Trophoblast cell (in vitro differentiated cells and primary cell): ENCODE data around the gene SYNGR3.

Experiments used
- DNase-seq, 2 donors: peaks; one replicate each; pipeline ENCODE4 v3.0.0-alpha.2; 2016
- H2AFZ ChIP-seq: 2 replicates; pipeline ENCODE4 v1.6.1; 2013; ENCODE audit warnings: low read length, moderate library complexity, mild to moderate bottlenecking; ENCODE audit not compliant: insufficient read depth, poor library complexity
- H2AK5ac ChIP-seq: 2 replicates; pipeline ENCODE4 v1.6.1; 2013; ENCODE audit warnings: mild to moderate bottlenecking, low read length
- H2BK120ac ChIP-seq: 2 replicates; pipeline ENCODE4 v1.6.1; 2013; ENCODE audit warnings: low read length, mild to moderate bottlenecking, moderate library complexity; ENCODE audit not compliant: insufficient read depth, poor library complexity
- H2BK12ac ChIP-seq: 2 replicates; pipeline ENCODE4 v1.6.1; 2013; ENCODE audit warnings: mild to moderate bottlenecking, low read length, moderate library complexity
- H2BK5ac ChIP-seq: 2 replicates; pipeline ENCODE4 v1.6.1; 2013; ENCODE audit warnings: low read length, low read depth, moderate library complexity, mild to moderate bottlenecking; ENCODE audit not compliant: poor library complexity
- H3K14ac ChIP-seq: 2 replicates; pipeline ENCODE4 v1.6.1; 2013; ENCODE audit warnings: mild to moderate bottlenecking, low read length
- H3K18ac ChIP-seq: 2 replicates; pipeline ENCODE4 v1.6.1; 2013; ENCODE audit warnings: mild to moderate bottlenecking, low read length
- H3K23ac ChIP-seq: 2 replicates; pipeline ENCODE4 v1.6.1; 2013; ENCODE audit warnings: low read length
- H3K27ac ChIP-seq: 2 replicates; pipeline ENCODE4 v1.5.1; 2013; ENCODE audit warnings: low read depth, mild to moderate bottlenecking, inconsistent platforms, low read length, moderate library complexity
- H3K27me3 ChIP-seq: 2 replicates; pipeline ENCODE4 v1.6.1; 2013; ENCODE audit warnings: inconsistent platforms, mild to moderate bottlenecking, low read length, moderate library complexity; ENCODE audit not compliant: insufficient read depth
- H3K36me3 ChIP-seq, 2 experiments: 1 replicate in 1 of 2; 2 replicates in 1 of 2; pipeline ENCODE4 v1.6.1; 2013; ENCODE audit warnings: low read length in 2 of 2, mild to moderate bottlenecking in 2 of 2, moderate library complexity in 1 of 2; ENCODE audit not compliant: insufficient read depth in 2 of 2, control insufficient read depth in 1 of 2
- H3K4ac ChIP-seq: 2 replicates; pipeline ENCODE4 v1.6.1; 2013; ENCODE audit warnings: low read depth, mild to moderate bottlenecking, low read length, moderate library complexity
- H3K4me1 ChIP-seq, 2 experiments: 1 replicate in 1 of 2; 2 replicates in 1 of 2; pipeline ENCODE4 v1.6.1; 2013; ENCODE audit warnings: low read length in 2 of 2, mild to moderate bottlenecking in 2 of 2, moderate library complexity in 1 of 2; ENCODE audit not compliant: insufficient read depth in 2 of 2, control insufficient read depth in 1 of 2
- H3K4me2 ChIP-seq: 2 replicates; pipeline ENCODE4 v1.6.1; 2013; ENCODE audit warnings: inconsistent platforms, mild to moderate bottlenecking, low read length, moderate library complexity
- H3K4me3 ChIP-seq: 2 replicates; pipeline ENCODE4 v1.5.1; 2013; ENCODE audit warnings: mild to moderate bottlenecking, low read depth, low read length, inconsistent platforms
- H3K79me1 ChIP-seq: one replicate; pipeline ENCODE4 v1.6.1; 2013; ENCODE audit warnings: low read length
- H3K79me2 ChIP-seq: 2 replicates; pipeline ENCODE4 v1.6.1; 2013; ENCODE audit warnings: low read length, mild to moderate bottlenecking; ENCODE audit not compliant: control insufficient read depth, insufficient read depth, poor library complexity
- H3K9ac ChIP-seq: 2 replicates; pipeline ENCODE4 v1.6.1; 2013; ENCODE audit warnings: mild to moderate bottlenecking, low read length
- H3K9me3 ChIP-seq: 2 replicates; pipeline ENCODE4 v1.6.1; 2013; ENCODE audit warnings: low read depth, mild to moderate bottlenecking, control low read depth, inconsistent platforms, low read length; ENCODE audit not compliant: insufficient read depth
- H4K12ac ChIP-seq: 2 replicates; pipeline ENCODE4 v1.6.1; 2013; ENCODE audit warnings: low read depth, mild to moderate bottlenecking, low read length, moderate library complexity
- H4K8ac ChIP-seq: 2 replicates; pipeline ENCODE4 v1.6.1; 2013; ENCODE audit warnings: low read depth, mild to moderate bottlenecking, low read length, moderate library complexity
- H4K91ac ChIP-seq: one replicate; pipeline ENCODE4 v1.6.1; 2013; ENCODE audit warnings: low read depth, mild to moderate bottlenecking, low read length, moderate library complexity
- WGBS: extraction: QIAGEN DNeasy Blood & Tissue Kit; methylation state at CpG from one replicate; pipeline ENCODE4 v1.1.7; 2013; ENCODE audit warnings: missing lambda C conversion rate; ENCODE audit not compliant: insufficient read length, insufficient coverage; ENCODE audit errors: extremely low coverage; 5-methylcytosine and 5-hydroxymethylcytosine counted together

SYNGR3 gene

DNA sequence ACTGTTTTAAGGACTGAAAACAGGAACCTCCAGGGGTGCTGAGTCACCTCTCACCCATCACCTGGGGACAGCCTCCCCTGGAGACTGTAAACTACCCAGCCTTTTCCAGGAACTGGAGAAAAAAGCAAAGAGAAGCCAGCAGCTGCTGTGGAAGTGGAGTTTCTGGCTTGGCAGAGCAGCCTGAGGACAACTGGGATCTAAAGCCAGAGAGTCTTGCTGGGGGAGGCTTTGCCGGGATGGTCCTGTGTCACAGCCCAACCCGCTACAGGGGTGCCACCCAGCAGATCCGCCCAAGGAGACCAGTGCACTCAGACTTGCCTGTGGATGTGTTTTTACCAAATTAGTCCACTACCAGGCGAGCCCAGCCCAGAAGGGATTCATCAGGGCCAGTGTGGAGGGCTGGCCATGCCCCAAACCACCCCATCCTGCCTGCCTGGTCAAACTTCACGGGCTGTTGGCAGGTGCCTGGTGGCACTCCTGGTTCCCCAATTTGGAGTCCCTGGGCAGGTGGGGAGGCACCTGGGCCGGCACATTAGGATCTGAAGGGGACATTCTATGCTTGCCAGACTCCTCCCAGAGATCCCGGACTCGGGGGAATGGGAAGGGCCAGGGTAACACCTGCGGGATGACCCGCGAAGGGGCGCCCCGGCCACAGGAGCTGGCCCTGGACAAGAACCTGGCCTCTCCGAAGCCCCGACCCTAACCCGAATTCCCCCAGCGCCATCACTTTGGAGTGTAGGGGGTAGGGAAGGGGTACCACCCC lies 47.5 kb upstream of the SYNGR3 start:
- Histone ChIP-seq H2AK5ac (no peak overlapping the region), H3K23ac (no peak overlapping the region), H3K79me1 (peaks cover 7% of the 10 kb centered on the region), H2BK12ac (no peak overlapping the region), H3K4me2 (peak overlapping the region; percentile 92), H2BK5ac (peak overlapping the region; percentile 35), H2BK120ac (peak overlapping the region; percentile 35), H3K36me3 (peaks cover 24 to 27% of the 10 kb centered on the region in 2 experiments), H3K9me3 (peaks cover 7% of the 10 kb centered on the region), H3K79me2 (peaks cover 3% of the 10 kb centered on the region), H4K8ac (peak overlapping the region; percentile 90), H3K18ac (peak overlapping the region; percentile 75), H3K4me3 (peak overlapping the region; percentile 84), H3K14ac (peak overlapping the region; percentile 76), H3K4ac (no peak overlapping the region), H4K91ac (peak overlapping the region; percentile 88), H3K4me1 (peaks cover 22 to 26% of the 10 kb centered on the region in 2 experiments), H3K9ac (peak overlapping the region; percentile 73), H2AFZ (peak overlapping the region; percentile 61), H3K27me3 (no peaks in the 10 kb centered on the region), H4K12ac (peak overlapping the region; percentile 9), H3K27ac (peak overlapping the region; percentile 39)
- no CpG with 5 or more reads among the region's 17 CpGs for WGBS
- peak; percentile 79 to 87 for DNase-seq

DNA sequence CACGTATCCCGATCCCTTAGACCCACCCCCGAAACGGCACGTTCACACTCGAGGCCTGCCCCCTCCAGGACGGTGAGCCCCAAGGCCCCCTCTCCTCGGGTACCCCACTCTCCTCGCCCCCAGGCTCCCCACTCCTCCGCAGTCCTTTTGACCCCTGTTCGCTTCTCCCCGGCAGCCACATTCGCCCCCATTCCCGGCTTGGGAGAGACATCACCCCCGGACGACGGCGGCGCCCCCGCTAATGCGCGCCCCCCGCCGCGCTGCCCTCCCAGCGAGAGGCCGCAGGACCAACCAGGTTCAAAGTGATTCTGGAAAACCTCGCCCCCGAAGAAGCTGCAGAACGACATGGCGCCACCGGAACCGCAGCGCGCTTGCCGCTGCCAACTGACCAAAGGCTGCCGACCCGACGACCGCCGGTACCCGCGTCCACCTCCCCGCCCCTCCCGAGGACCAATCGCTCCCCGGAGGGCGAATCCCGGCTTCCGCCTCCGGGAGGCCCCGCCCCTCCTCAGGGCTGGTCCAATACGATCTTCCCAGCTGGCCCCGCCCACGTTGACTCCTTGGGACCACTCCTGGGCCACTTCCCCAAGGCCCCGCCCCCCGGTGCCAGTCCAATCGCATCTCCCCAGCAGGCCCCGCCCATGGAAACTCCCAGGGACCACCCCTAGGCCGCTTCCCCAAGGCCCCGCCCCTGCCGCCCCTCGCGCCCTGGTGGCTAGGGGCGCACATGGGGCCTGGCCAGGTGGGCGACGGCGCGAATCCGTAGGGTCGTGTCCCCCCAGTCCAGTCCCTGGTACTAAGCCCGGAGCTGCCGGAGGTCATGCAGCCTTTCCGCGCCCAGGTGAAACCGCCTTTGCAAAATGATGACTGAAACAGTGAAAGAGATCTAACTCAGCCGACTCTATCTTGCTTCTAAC lies 46.7 kb upstream of the SYNGR3 start, which contains the start of gene MSRB1:
MSRB1 (minus strand) TSS at position 390 of the 917 bp plus-strand sequence; CDS start at position 347, 43 bp downstream.
- H4K8ac ChIP-seq: peak within 1 kb of the TSS; percentile 90
- H3K4ac ChIP-seq: peak within 1 kb of the TSS; percentile 30
- H3K9ac ChIP-seq: peak within 1 kb of the TSS; percentile 73
- peak; percentile 99 to 100 for DNase-seq
- peak within 1 kb of the TSS; percentile 92 for H3K4me2 ChIP-seq
- no CpG with 5 or more reads among the region's 77 CpGs for WGBS
- peak within 1 kb of the TSS; percentile 35 for H2BK5ac ChIP-seq
- peak within 1 kb of the TSS; percentile 75 for H3K18ac ChIP-seq
- peaks cover 19 to 23% of the 10 kb centered on the region in 2 experiments for H3K36me3 ChIP-seq
- no peak within 1 kb of the TSS for H2BK12ac ChIP-seq
- no peak within 1 kb of the TSS for H3K23ac ChIP-seq
- H3K79me1 ChIP-seq: peaks cover 7% of the 10 kb centered on the region
- peaks cover 3% of the 10 kb centered on the region for H3K79me2 ChIP-seq
- no peaks in the 10 kb centered on the region for H3K27me3 ChIP-seq
- H3K4me3 ChIP-seq: peak within 1 kb of the TSS; percentile 84
- H4K12ac ChIP-seq: peak within 1 kb of the TSS; percentile 19
- peak within 1 kb of the TSS; percentile 34 for H2AK5ac ChIP-seq
- peak within 1 kb of the TSS; percentile 11 for H3K27ac ChIP-seq
- H2BK120ac ChIP-seq: peak within 1 kb of the TSS; percentile 35
- H3K4me1 ChIP-seq: peaks cover 22 to 26% of the 10 kb centered on the region in 2 experiments
- H3K14ac ChIP-seq: peak within 1 kb of the TSS; percentile 76
- peak within 1 kb of the TSS; percentile 75 for H2AFZ ChIP-seq
- peak within 1 kb of the TSS; percentile 88 for H4K91ac ChIP-seq
- H3K9me3 ChIP-seq: peaks cover 7% of the 10 kb centered on the region

DNA sequence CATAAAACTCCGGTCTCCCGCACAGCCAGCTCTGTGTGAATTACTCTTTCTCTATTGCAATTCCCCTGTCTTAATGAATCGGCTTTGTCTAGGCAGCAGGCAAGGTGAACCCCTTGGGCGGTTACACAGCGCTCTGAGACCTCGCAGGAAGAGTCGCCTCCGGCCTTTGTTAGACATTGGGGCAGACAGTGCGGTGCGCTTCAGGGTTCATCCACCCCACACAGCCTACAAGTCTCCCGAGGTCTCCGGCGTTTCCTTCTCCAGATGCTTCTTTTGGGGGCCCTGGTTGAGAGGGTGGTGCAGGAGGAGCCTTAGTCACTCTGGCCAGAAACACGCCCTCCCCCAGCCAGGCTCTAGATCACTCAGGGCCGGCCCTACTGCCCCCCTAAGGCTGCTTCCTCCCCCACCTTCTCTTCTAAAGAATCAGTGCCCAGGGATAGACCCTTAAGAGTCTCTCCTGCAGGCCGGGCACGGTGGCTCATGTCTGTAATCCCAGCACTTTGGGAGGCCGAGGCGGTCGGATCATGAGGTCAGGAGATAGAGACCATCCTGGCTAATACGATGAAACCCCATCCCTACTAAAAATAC lies 45.1 kb upstream of the SYNGR3 start:
- Histone ChIP-seq H2AK5ac (no peak overlapping the region), H3K9me3 (peaks cover 7% of the 10 kb centered on the region), H4K12ac (no peak overlapping the region), H4K91ac (no peak overlapping the region), H3K9ac (no peak overlapping the region), H4K8ac (no peak overlapping the region), H3K4ac (no peak overlapping the region), H3K4me1 (peaks cover 22 to 26% of the 10 kb centered on the region in 2 experiments), H3K14ac (no peak overlapping the region), H3K36me3 (peaks cover 4 to 7% of the 10 kb centered on the region in 2 experiments), H2BK5ac (no peak overlapping the region), H3K79me2 (peaks cover 3% of the 10 kb centered on the region), H3K4me2 (no peak overlapping the region), H2BK12ac (no peak overlapping the region), H2AFZ (no peak overlapping the region), H3K4me3 (no peak overlapping the region), H3K23ac (no peak overlapping the region), H2BK120ac (no peak overlapping the region), H3K18ac (no peak overlapping the region), H3K79me1 (peaks cover 7% of the 10 kb centered on the region), H3K27me3 (no peaks in the 10 kb centered on the region), H3K27ac (no peak overlapping the region)
- WGBS: no CpG with 5 or more reads among the region's 21 CpGs
- no peak for DNase-seq
